HFFc6 (cell line): ENCODE data around the gene FGF12. TPM values are rescaled to one million over a fixed set of nuclear protein-coding genes. Genes with fewer than 3 reads are reported as not detected.

Experiments
- DNase-seq: peaks from one replicate; pipeline ENCODE4 v3.0.0-alpha.2; 2018
- H3K27ac Mint-ChIP-seq: 2 replicates; pipeline ENCODE4 v1.8.0; 2020; ENCODE audit warnings: mild to moderate bottlenecking, mixed read lengths
- H3K27me3 Mint-ChIP-seq: 2 replicates; pipeline ENCODE4 v1.8.0; 2021; ENCODE audit warnings: mild to moderate bottlenecking, moderate library complexity, mixed read lengths; ENCODE audit not compliant: insufficient read depth
- H3K36me3 Mint-ChIP-seq: 2 replicates; pipeline ENCODE4 v1.8.0; 2021; ENCODE audit warnings: low read depth, mixed read lengths
- H3K4me1 Mint-ChIP-seq: 2 replicates; pipeline ENCODE4 v1.8.0; 2020; ENCODE audit warnings: low read depth, mixed read lengths
- H3K4me3 Mint-ChIP-seq: 2 replicates; pipeline ENCODE4 v1.8.0; 2020; ENCODE audit warnings: mild to moderate bottlenecking, moderate library complexity, mixed read lengths
- H3K9me3 Mint-ChIP-seq: 2 replicates; pipeline ENCODE4 v1.8.0; 2020; ENCODE audit warnings: mild to moderate bottlenecking, mixed read lengths
- CTCF ChIP-seq: fragments of 200-600 bp; sonication (generic); IDR thresholded peaks from 2 replicates; pipeline ENCODE4 v1.5.0; 2021; ENCODE audit warnings: antibody characterized with exemption, mild to moderate bottlenecking
- total RNA-seq, 6 experiments: library from RNA; stranded (reverse); fragmentation: NEBNext Ultra II Directional; extraction: Animal tissue kit (Norgen Biotek cat#: 25700); gene quantifications; 2 replicates in 1 of 6; 3 replicates in 5 of 6; pipeline ENCODE4 v1.2.3, GENCODE V29; 2021

The FGF12 gene
- total RNA-seq, 6 experiments from 2014 or later, result not detected

GRCh38 chr3:192408647-192409200 lies 318.6 kb downstream of the FGF12 start:
- H3K4me1 Mint-ChIP-seq, result no peaks in the 10 kb centered on the region
- H3K36me3 Mint-ChIP-seq, result peaks cover 7% of the 10 kb centered on the region; the same call in 1 of the 2 replicates
- peaks cover 14% of the 10 kb centered on the region; the same call in 1 of the 2 replicates for H3K9me3 Mint-ChIP-seq
- no peak for DNase-seq
- H3K27ac Mint-ChIP-seq, result no peak overlapping the region
- H3K4me3 Mint-ChIP-seq, result peak overlapping the region; percentile 30; the same call in 1 of the 2 replicates
- TF ChIP-seq CTCF, result no peak
- H3K27me3 Mint-ChIP-seq, result peaks cover 11% of the 10 kb centered on the region; the same call in 1 of the 2 replicates

- Mint-ChIP-seq H3K4me1 (no peaks in the 10 kb centered on the region), H3K27me3 (peaks cover 11% of the 10 kb centered on the region; the same call in 1 of the 2 replicates), H3K9me3 (peaks cover 14% of the 10 kb centered on the region; the same call in 1 of the 2 replicates), H3K4me3 (0 out of 2 replicates have a peak overlapping the region, but pooled peaks have one; percentile 30), H3K27ac (no peak overlapping the region), H3K36me3 (peaks cover 7% of the 10 kb centered on the region; the same call in 1 of the 2 replicates)
- no peak for DNase-seq
- TF ChIP-seq CTCF, result no peak
These were observed 319.2 kb downstream of the FGF12 start for GRCh38 chr3:192408007-192408646.

GRCh38 chr3:192399767-192400166 lies 327.6 kb downstream of the FGF12 start:
- H3K4me1 Mint-ChIP-seq, result no peaks in the 10 kb centered on the region
- peaks cover 9% of the 10 kb centered on the region; the same call in 1 of the 2 replicates for H3K9me3 Mint-ChIP-seq
- no peak overlapping the region for H3K4me3 Mint-ChIP-seq
- no peak for TF ChIP-seq CTCF
- no peak overlapping the region for H3K27ac Mint-ChIP-seq
- peaks cover 2% of the 10 kb centered on the region; the same call in 1 of the 2 replicates for H3K27me3 Mint-ChIP-seq
- no peak for DNase-seq
- H3K36me3 Mint-ChIP-seq, result no peaks in the 10 kb centered on the region

GRCh38 chr3:192397012-192397411 lies 330.3 kb downstream of the FGF12 start:
- TF ChIP-seq CTCF, result no peak
- no peak for DNase-seq
- H3K27ac Mint-ChIP-seq, result no peak overlapping the region
- no peaks in the 10 kb centered on the region for H3K4me1 Mint-ChIP-seq
- H3K27me3 Mint-ChIP-seq, result peaks cover 2% of the 10 kb centered on the region; the same call in 1 of the 2 replicates
- H3K4me3 Mint-ChIP-seq, result no peak overlapping the region
- H3K9me3 Mint-ChIP-seq, result peaks cover 9% of the 10 kb centered on the region; the same call in 1 of the 2 replicates
- H3K36me3 Mint-ChIP-seq, result no peaks in the 10 kb centered on the region

- H3K27ac Mint-ChIP-seq, result no peak overlapping the region
- no peak overlapping the region for H3K4me3 Mint-ChIP-seq
- no peak for DNase-seq
- TF ChIP-seq CTCF, result no peak
- peaks cover 10% of the 10 kb centered on the region for H3K9me3 Mint-ChIP-seq
- H3K36me3 Mint-ChIP-seq, result no peaks in the 10 kb centered on the region
- H3K4me1 Mint-ChIP-seq, result no peaks in the 10 kb centered on the region
- peaks cover 2% of the 10 kb centered on the region; the same call in 1 of the 2 replicates for H3K27me3 Mint-ChIP-seq
These were observed 331.8 kb downstream of the FGF12 start for GRCh38 chr3:192395506-192395905.
